HEK293 (cell line): ENCODE data around the gene WDR36.

Source experiments
- CTCF ChIA-PET: fragments of 350-600 bp; formaldehyde crosslinking; extraction: SDS; loops from one replicate; lab custom pipeline; 2021; ENCODE audit warnings: antibody characterized with exemption; lab: Yijun Ruan, JAX
- POLR2A ChIA-PET: fragments of 300-600 bp; formaldehyde crosslinking; extraction: SDS; loops from one replicate; lab custom pipeline; 2020; ENCODE audit warnings: antibody characterized with exemption, inconsistent platforms; lab: Yijun Ruan, JAX
- H3K27ac ChIP-seq: fragments of 200-500 bp; sonication (Bioruptor generic); 2 replicates; pipeline ENCODE4 v1.5.1; 2014; ENCODE audit warnings: low read depth, low read length, control low read depth, inconsistent platforms; ENCODE audit errors: extremely low read depth
- H3K36me3 ChIP-seq, 2 experiments: fragments of 200-500 bp in 1 of 2; sonication (Bioruptor generic) in 1 of 2; 1 replicate in 1 of 2; 2 replicates in 1 of 2; pipeline ENCODE4 v1.5.1; 2014 to 2017; ENCODE audit warnings: inconsistent platforms in 2 of 2, low read length in 2 of 2; ENCODE audit not compliant: control insufficient read depth in 2 of 2, insufficient read depth in 1 of 2
- H3K4me1 ChIP-seq: fragments of 200-500 bp; sonication (Bioruptor generic); 2 replicates; pipeline ENCODE4 v1.5.1; 2014; ENCODE audit warnings: mild to moderate bottlenecking, low read length, inconsistent platforms; ENCODE audit not compliant: control insufficient read depth, insufficient read depth
- H3K4me3 ChIP-seq: 2 replicates; pipeline ENCODE4 v1.5.1; 2011; ENCODE audit warnings: low read depth, mild to moderate bottlenecking, control low read depth, low read length, moderate library complexity
- H3K9me3 ChIP-seq: fragments of 200-500 bp; sonication (Bioruptor generic); 2 replicates; pipeline ENCODE4 v1.5.1; 2014; ENCODE audit warnings: low read depth, low read length, inconsistent platforms; ENCODE audit not compliant: control insufficient read depth, insufficient read depth
- FEZF1 ChIP-seq: fragments of 450-650 bp; formaldehyde crosslinking; IDR thresholded peaks from 2 replicates; pipeline ENCODE4 v1.5.1; 2016; ENCODE audit warnings: missing biosample characterization, missing genetic modification characterization
- GLI2 ChIP-seq: fragments of 450-650 bp; formaldehyde crosslinking; IDR thresholded peaks from 2 replicates; pipeline ENCODE4; 2017; ENCODE audit warnings: missing biosample characterization, missing genetic modification characterization, low read depth, borderline replicate concordance
- KLF10 ChIP-seq: fragments of 450-650 bp; IDR thresholded peaks from 2 replicates; pipeline ENCODE4 v1.5.1; 2018; ENCODE audit warnings: missing biosample characterization, mild to moderate bottlenecking, missing genetic modification characterization
- PRDM1 ChIP-seq: fragments of 450-650 bp; formaldehyde crosslinking; IDR thresholded peaks from 2 replicates; pipeline ENCODE4; 2016; ENCODE audit warnings: missing biosample characterization, missing genetic modification characterization
- SP3 ChIP-seq: fragments of 450-650 bp; formaldehyde crosslinking; IDR thresholded peaks from 2 replicates; pipeline ENCODE4 v1.5.1; 2016; ENCODE audit warnings: missing biosample characterization, missing genetic modification characterization
- SP7 ChIP-seq: fragments of 450-650 bp; formaldehyde crosslinking; IDR thresholded peaks from 2 replicates; pipeline ENCODE4 v1.5.1; 2016; ENCODE audit warnings: missing biosample characterization, missing genetic modification characterization
- ZBTB48 ChIP-seq: fragments of 450-650 bp; formaldehyde crosslinking; IDR thresholded peaks from 2 replicates; pipeline ENCODE4 v1.5.1; 2016; ENCODE audit warnings: missing biosample characterization, missing genetic modification characterization
- ZNF132 ChIP-seq: fragments of 450-650 bp; formaldehyde crosslinking; IDR thresholded peaks from 2 replicates; pipeline ENCODE4 v1.5.1; 2017; ENCODE audit warnings: missing biosample characterization, missing genetic modification characterization, borderline replicate concordance
- ZNF16 ChIP-seq: fragments of 450-650 bp; formaldehyde crosslinking; IDR thresholded peaks from 2 replicates; pipeline ENCODE4 v1.5.1; 2016; ENCODE audit warnings: low read depth, missing biosample characterization, missing genetic modification characterization
- ZNF2 ChIP-seq: fragments of 450-650 bp; formaldehyde crosslinking; IDR thresholded peaks from 2 replicates; pipeline ENCODE4 v1.5.1; 2016; ENCODE audit warnings: missing biosample characterization, missing genetic modification characterization
- ZNF221 ChIP-seq: fragments of 450-650 bp; formaldehyde crosslinking; IDR thresholded peaks from 2 replicates; pipeline ENCODE4 v1.5.1; 2017; ENCODE audit warnings: missing biosample characterization, missing genetic modification characterization, borderline replicate concordance
- ZNF239 ChIP-seq: fragments of 450-650 bp; formaldehyde crosslinking; IDR thresholded peaks from 2 replicates; pipeline ENCODE4 v1.5.1; 2016; ENCODE audit warnings: missing biosample characterization, missing genetic modification characterization
- ZNF248 ChIP-seq: fragments of 450-650 bp; formaldehyde crosslinking; IDR thresholded peaks from 2 replicates; pipeline ENCODE4 v1.5.1; 2017; ENCODE audit warnings: missing biosample characterization, missing genetic modification characterization
- ZNF354C ChIP-seq: fragments of 450-650 bp; formaldehyde crosslinking; IDR thresholded peaks from 2 replicates; pipeline ENCODE4 v1.5.1; 2016; ENCODE audit warnings: missing biosample characterization, missing genetic modification characterization, low read depth, borderline replicate concordance
- ZNF366 ChIP-seq: fragments of 450-650 bp; formaldehyde crosslinking; conservative IDR thresholded peaks from 2 replicates; pipeline ENCODE4 v1.5.1; 2016; ENCODE audit warnings: missing biosample characterization, missing genetic modification characterization
- ZNF394 ChIP-seq: fragments of 450-650 bp; formaldehyde crosslinking; IDR thresholded peaks from 2 replicates; pipeline ENCODE4 v1.5.1; 2016; ENCODE audit warnings: missing biosample characterization, missing genetic modification characterization, mild to moderate bottlenecking, moderate library complexity, borderline replicate concordance
- ZNF398 ChIP-seq: fragments of 450-650 bp; formaldehyde crosslinking; IDR thresholded peaks from 2 replicates; pipeline ENCODE4 v1.5.1; 2017; ENCODE audit warnings: missing biosample characterization, missing genetic modification characterization
- ZNF585B ChIP-seq: fragments of 450-650 bp; formaldehyde crosslinking; IDR thresholded peaks from 2 replicates; pipeline ENCODE4 v1.5.1; 2016; ENCODE audit warnings: missing biosample characterization, missing genetic modification characterization
- ZNF610 ChIP-seq: fragments of 450-650 bp; formaldehyde crosslinking; IDR thresholded peaks from 2 replicates; pipeline ENCODE4 v1.5.1; 2016; ENCODE audit warnings: missing biosample characterization, missing genetic modification characterization, borderline replicate concordance
- ZNF626 ChIP-seq: fragments of 450-650 bp; sonication (Bioruptor Pico); formaldehyde crosslinking; IDR thresholded peaks from 2 replicates; pipeline ENCODE4 v1.5.1; 2018; ENCODE audit warnings: missing biosample characterization, missing genetic modification characterization, inconsistent platforms
- ZNF837 ChIP-seq: fragments of 450-650 bp; formaldehyde crosslinking; IDR thresholded peaks from 2 replicates; pipeline ENCODE4 v1.5.1; 2016; ENCODE audit warnings: missing biosample characterization, missing genetic modification characterization
- TF ChIP-seq, protein P1 (sequence below): fragments of 450-650 bp; formaldehyde crosslinking; IDR thresholded peaks from 2 replicates; pipeline ENCODE4 v1.5.1; 2017; ENCODE audit warnings: missing biosample characterization, missing genetic modification characterization
- TF ChIP-seq, protein P2 (sequence below): fragments of 450-650 bp; IDR thresholded peaks from 2 replicates; pipeline ENCODE4 v1.5.1; 2018; ENCODE audit warnings: missing biosample characterization, missing genetic modification characterization

Gene WDR36

DNA sequence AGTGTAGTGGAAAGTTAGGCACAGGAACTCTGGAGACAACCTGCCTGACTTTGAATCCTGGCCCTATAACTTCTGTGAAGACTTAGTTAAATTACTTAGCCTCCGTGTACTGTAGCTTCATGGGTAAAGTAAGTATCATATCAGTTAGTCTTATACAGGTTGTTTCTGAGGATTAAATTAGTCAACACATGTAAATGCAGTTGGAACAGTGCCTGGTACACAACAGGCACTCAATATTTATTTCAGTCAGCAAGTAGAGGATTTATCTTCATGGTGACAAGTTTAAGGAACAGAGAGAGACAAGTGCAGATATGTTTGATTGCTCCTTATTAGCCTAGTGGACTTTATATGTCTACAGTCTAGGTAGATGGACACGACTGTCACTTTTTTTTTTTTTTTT, 17.9 kb upstream of the WDR36 start (continued):
- TF ChIP-seq ZNF239: no peak
- no peak for TF ChIP-seq ZNF354C (tag by site-specific recombination)
- TF ChIP-seq ZNF610 (tag by site-specific recombination): no peak
- TF ChIP-seq ZNF398 (tag by site-specific recombination): no peak
- no peak for TF ChIP-seq ZNF366 (tag by site-specific recombination)

GRCh38 chr5:111075520-111075919, 16.6 kb upstream of the WDR36 start:
- Histone ChIP-seq H3K9me3 (no peaks in the 10 kb centered on the region), H3K4me3 (no peak overlapping the region), H3K36me3 (no peaks in the 10 kb centered on the region), H3K4me1 (no peaks in the 10 kb centered on the region), H3K27ac (no peak overlapping the region)
- CTCF ChIA-PET: interaction anchor here (0.7 kb wide), 1 partner anchor 790 kb away, joined by 3 read pairs; no protein-coding TSS in a partner anchor
- TF ChIP-seq FEZF1 (0 out of 2 replicates have a peak, but pooled peaks have one; percentile 13), SP7 (tag by site-specific recombination) (no peak), ZNF132 (tag by site-specific recombination) (no peak), SP3 (tag by site-specific recombination) (0 out of 2 replicates have a peak, but pooled peaks have one; percentile 37), ZNF221 (no peak), KLF10 (tag by site-specific recombination) (no peak), ZNF248 (tag by site-specific recombination) (no peak), PRDM1 (tag by site-specific recombination) (0 out of 2 replicates have a peak, but pooled peaks have one; percentile 26)
- POLR2A ChIA-PET: no interaction called here

DNA sequence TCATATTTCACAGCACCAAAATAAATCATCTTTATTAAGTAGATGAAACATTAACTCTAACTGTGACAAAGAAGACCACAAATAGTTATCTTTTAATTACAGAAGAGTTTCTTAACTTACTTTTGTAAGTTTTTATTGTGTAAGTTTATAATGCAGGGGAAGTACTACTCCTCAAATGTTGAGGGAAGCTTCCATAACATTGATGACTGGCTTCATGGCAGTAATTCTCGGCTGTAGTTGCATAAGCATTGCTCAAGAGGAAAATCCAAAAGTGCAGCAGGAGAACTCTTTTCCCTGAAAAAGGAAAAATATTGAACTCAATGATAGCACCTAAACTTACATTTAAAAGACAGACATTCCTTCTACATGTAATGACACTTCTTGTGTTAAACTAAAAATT, 16.1 kb upstream of the WDR36 start:
- Histone ChIP-seq H3K36me3 (no peaks in the 10 kb centered on the region), H3K27ac (no peak overlapping the region), H3K4me1 (no peaks in the 10 kb centered on the region), H3K4me3 (no peak overlapping the region), H3K9me3 (no peaks in the 10 kb centered on the region)
- ChIA-PET POLR2A (no interaction called here), CTCF (interaction anchor here (0.7 kb wide), 1 partner anchor 790 kb away, joined by 3 read pairs; no protein-coding TSS in a partner anchor)
- TF ChIP-seq ZNF2 (tag by site-specific recombination): no peak
- TF ChIP-seq, protein P1, sequence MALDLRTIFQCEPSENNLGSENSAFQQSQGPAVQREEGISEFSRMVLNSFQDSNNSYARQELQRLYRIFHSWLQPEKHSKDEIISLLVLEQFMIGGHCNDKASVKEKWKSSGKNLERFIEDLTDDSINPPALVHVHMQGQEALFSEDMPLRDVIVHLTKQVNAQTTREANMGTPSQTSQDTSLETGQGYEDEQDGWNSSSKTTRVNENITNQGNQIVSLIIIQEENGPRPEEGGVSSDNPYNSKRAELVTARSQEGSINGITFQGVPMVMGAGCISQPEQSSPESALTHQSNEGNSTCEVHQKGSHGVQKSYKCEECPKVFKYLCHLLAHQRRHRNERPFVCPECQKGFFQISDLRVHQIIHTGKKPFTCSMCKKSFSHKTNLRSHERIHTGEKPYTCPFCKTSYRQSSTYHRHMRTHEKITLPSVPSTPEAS (tag by site-specific recombination): no peak
- no peak for TF ChIP-seq ZBTB48
- no peak for TF ChIP-seq GLI2
- TF ChIP-seq ZNF394 (tag by site-specific recombination): no peak
- no peak for TF ChIP-seq ZNF585B (tag by site-specific recombination)
- TF ChIP-seq ZNF837 (tag by site-specific recombination): no peak
- TF ChIP-seq ZNF626: no peak
- no peak for TF ChIP-seq ZNF16 (tag by site-specific recombination)
- TF ChIP-seq, protein P2, sequence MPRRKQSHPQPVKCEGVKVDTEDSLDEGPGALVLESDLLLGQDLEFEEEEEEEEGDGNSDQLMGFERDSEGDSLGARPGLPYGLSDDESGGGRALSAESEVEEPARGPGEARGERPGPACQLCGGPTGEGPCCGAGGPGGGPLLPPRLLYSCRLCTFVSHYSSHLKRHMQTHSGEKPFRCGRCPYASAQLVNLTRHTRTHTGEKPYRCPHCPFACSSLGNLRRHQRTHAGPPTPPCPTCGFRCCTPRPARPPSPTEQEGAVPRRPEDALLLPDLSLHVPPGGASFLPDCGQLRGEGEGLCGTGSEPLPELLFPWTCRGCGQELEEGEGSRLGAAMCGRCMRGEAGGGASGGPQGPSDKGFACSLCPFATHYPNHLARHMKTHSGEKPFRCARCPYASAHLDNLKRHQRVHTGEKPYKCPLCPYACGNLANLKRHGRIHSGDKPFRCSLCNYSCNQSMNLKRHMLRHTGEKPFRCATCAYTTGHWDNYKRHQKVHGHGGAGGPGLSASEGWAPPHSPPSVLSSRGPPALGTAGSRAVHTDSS: no peak
